HepG2 (cell line): ENCODE measurements around the gene TF. TPM values are rescaled to one million over a fixed set of nuclear protein-coding genes. Genes with fewer than 3 reads are reported as not detected.

Source experiments
- ARID3A ChIP-seq: IDR thresholded peaks from 2 replicates; pipeline ENCODE4 v1.6.1; 2012; ENCODE audit warnings: low read depth, low read length, improper control_type of control experiment
- ATAD3A ChIP-seq: sonication (generic); formaldehyde crosslinking; IDR thresholded peaks from 2 replicates; pipeline ENCODE4 v1.4.0; 2020; ENCODE audit warnings: missing genetic modification reagents
- EP300 ChIP-seq, 3 experiments: sonication (generic) in 1 of 3; formaldehyde crosslinking in 1 of 3; IDR thresholded peaks; 2 replicates each; pipeline versions ENCODE4 v1.5.1 to v1.6.1; 2011 to 2020; ENCODE audit warnings: low read depth in 2 of 3, low read length in 2 of 3, borderline replicate concordance in 1 of 3, improper control_type of control experiment in 1 of 3, mild to moderate bottlenecking in 1 of 3, missing genetic modification reagents in 1 of 3, moderate library complexity in 1 of 3
- FOXO4 ChIP-seq: sonication (generic); formaldehyde crosslinking; conservative IDR thresholded peaks from 2 replicates; pipeline ENCODE4 v1.8.1; 2023; ENCODE audit warnings: missing genetic modification reagents
- HES4 ChIP-seq: sonication (generic); formaldehyde crosslinking; IDR thresholded peaks from 2 replicates; pipeline ENCODE4 v1.9.0; 2021; ENCODE audit warnings: mild to moderate bottlenecking, missing genetic modification reagents, borderline replicate concordance
- KLF16 ChIP-seq, 2 experiments: sonication (generic) in 1 of 2; formaldehyde crosslinking in 1 of 2; IDR thresholded peaks; 2 replicates each; pipeline versions ENCODE4 v1.6.1 to v1.8.0; 2016 to 2023; ENCODE audit warnings: missing genetic modification reagents in 2 of 2, missing compliant biosample characterization in 1 of 2
- MED1 ChIP-seq: sonication (generic); formaldehyde crosslinking; IDR thresholded peaks from 2 replicates; pipeline ENCODE4 v1.4.0; 2020; ENCODE audit warnings: missing genetic modification reagents
- MLX ChIP-seq: IDR thresholded peaks from 2 replicates; pipeline ENCODE4 v1.6.1; 2016
- RAD51 ChIP-seq: fragments of 450-650 bp; IDR thresholded peaks from 2 replicates; pipeline ENCODE4 v1.6.1; 2016; ENCODE audit warnings: borderline replicate concordance
- REXO4 ChIP-seq: sonication (generic); formaldehyde crosslinking; IDR thresholded peaks from 2 replicates; pipeline ENCODE4 v1.8.0; 2022; ENCODE audit warnings: missing genetic modification reagents, mild to moderate bottlenecking, borderline replicate concordance
- SNAI1 ChIP-seq: sonication (generic); formaldehyde crosslinking; IDR thresholded peaks from 2 replicates; pipeline ENCODE4 v1.5.0; 2020; ENCODE audit warnings: mild to moderate bottlenecking, missing genetic modification reagents, borderline replicate concordance
- ZIK1 ChIP-seq: sonication (generic); formaldehyde crosslinking; IDR thresholded peaks from 2 replicates; pipeline ENCODE4 v1.5.0; 2020; ENCODE audit warnings: mild to moderate bottlenecking, low read depth, missing genetic modification reagents, borderline replicate concordance
- ZNF235 ChIP-seq: sonication (generic); formaldehyde crosslinking; IDR thresholded peaks from 2 replicates; pipeline ENCODE4 v1.8.1; 2023; ENCODE audit warnings: mild to moderate bottlenecking, missing genetic modification reagents, borderline replicate concordance
- ZNF407 ChIP-seq: sonication (generic); formaldehyde crosslinking; IDR thresholded peaks from one replicate; pipeline ENCODE4 v1.5.1; 2020; ENCODE audit warnings: mild to moderate bottlenecking, missing genetic modification reagents; ENCODE audit errors: not compliant biosample characterization
- ZNF7 ChIP-seq: IDR thresholded peaks from 2 replicates; pipeline ENCODE4 v1.6.1; 2016; ENCODE audit warnings: missing biosample characterization, missing genetic modification reagents
- ZNF776 ChIP-seq: sonication (generic); formaldehyde crosslinking; IDR thresholded peaks from 2 replicates; pipeline ENCODE4 v1.4.0; 2020; ENCODE audit warnings: mild to moderate bottlenecking, missing genetic modification reagents
- polyA plus RNA-seq, 8 experiments: library from polyadenylated mRNA; depleted of rRNA in 3 of 8; stranded (reverse) in 7 of 8; unstranded in 1 of 8; fragments of >200 nt; fragmentation: Illumina TruSeq in 4 of 8; extraction: Trizol in 4 of 8; gene quantifications; 2 replicates each; pipeline versions ENCODE4 v1.2.1 to v1.2.3, GENCODE V29; 2011 to 2016; ENCODE audit warnings: low read depth in 4 of 8, missing spikeins in 1 of 8, mixed read lengths in 1 of 8; ENCODE audit not compliant: insufficient read depth in 1 of 8
- total RNA-seq, 5 experiments: library from RNA; depleted of rRNA; stranded (reverse); fragments of >200 nt; fragmentation: Illumina TruSeq; extraction: Trizol; gene quantifications; 2 replicates each; pipeline ENCODE4 v1.2.3, GENCODE V29; 2016; ENCODE audit warnings: low read depth in 1 of 5

Gene TF
- total and polyA plus RNA-seq, 2 of the 13 experiments (the other 11 are each of a cell fraction or from before 2014, with no cell fraction given), result 10,074 to 11,821 TPM

GRCh38 chr3:133745981-133746711, at the start of gene TF (continued):
- TF ChIP-seq FOXO4 (CRISPR knock-in tag), result no peak
- peak in 1 of 2 experiments; percentile 76; a peak in 1 of 4 replicates for TF ChIP-seq KLF16 (CRISPR knock-in tag; IDR thresholded peaks at IDR 0.05)
- 0 out of 2 replicates have a peak, but pooled peaks have one; percentile 12 for TF ChIP-seq REXO4 (CRISPR knock-in tag)
- TF ChIP-seq ZIK1 (CRISPR knock-in tag), result peak; percentile 31; the same call in 1 of the 2 replicates
- TF ChIP-seq RAD51, result no peak
- TF ChIP-seq ZNF7 (CRISPR knock-in tag), result no peak; the same call in 1 of the 2 replicates
- TF ChIP-seq MLX (CRISPR knock-in tag), result peak; percentile 54; the same call in 1 of the 2 replicates
- no peak for TF ChIP-seq ATAD3A (CRISPR knock-in tag)
- TF ChIP-seq MED1 (CRISPR knock-in tag), result peak; percentile 98
- peak; percentile 85 to 94; a peak in 3 of 4 replicates for TF ChIP-seq EP300 (IDR thresholded peaks at IDR 0.05; ENCODE audit: low read depth in 2 of 2, low read length in 2 of 2)
- peak; percentile 87 for TF ChIP-seq EP300 (CRISPR knock-in tag; IDR thresholded peaks at IDR 0.05; ENCODE audit: borderline replicate concordance)
- no peak for TF ChIP-seq ZNF776
- peak; percentile 77; the same call in 1 of the 2 replicates for TF ChIP-seq SNAI1 (CRISPR knock-in tag)
- 0 out of 2 replicates have a peak, but pooled peaks have one; percentile 46 for TF ChIP-seq ZNF235
- no peak for TF ChIP-seq ZNF407
- peak; percentile 44; the same call in 1 of the 2 replicates for TF ChIP-seq ARID3A
- peak; percentile 93 for TF ChIP-seq HES4 (CRISPR knock-in tag)
